ENCODE measurements around the gene SLC23A3.

SLC23A3 gene

GRCh38 chr2:219175928-219176817 lies 6.3 kb upstream of the SLC23A3 start:
- DNase-seq (ENCODE audit: low read depth) = peak; percentile 8

DNA sequence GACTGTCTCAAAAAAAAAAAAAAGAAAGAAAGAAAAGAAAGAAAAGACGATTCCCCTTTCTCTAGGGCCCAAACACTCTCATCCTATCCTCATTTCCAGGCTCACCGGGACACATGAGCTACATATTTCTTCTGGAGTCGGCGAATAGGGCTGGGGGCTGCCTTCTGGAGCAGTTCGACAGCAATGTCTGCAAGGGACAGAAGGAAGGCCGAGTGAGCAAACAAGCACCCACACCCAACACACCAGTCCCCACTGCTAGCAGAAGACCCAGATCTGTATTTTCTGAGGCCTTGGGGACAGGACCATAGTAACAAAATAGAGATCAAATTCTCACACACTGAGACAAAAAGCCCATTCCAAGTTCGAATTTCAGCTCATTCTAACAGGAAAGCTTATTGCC lies 5.7 kb upstream of the SLC23A3 start:
- no peak for DNase-seq (ENCODE audit: low read depth)

GRCh38 chr2:219174801-219175200 lies 5.0 kb upstream of the SLC23A3 start:
- DNase-seq (ENCODE audit: low read depth) = no peak

DNA sequence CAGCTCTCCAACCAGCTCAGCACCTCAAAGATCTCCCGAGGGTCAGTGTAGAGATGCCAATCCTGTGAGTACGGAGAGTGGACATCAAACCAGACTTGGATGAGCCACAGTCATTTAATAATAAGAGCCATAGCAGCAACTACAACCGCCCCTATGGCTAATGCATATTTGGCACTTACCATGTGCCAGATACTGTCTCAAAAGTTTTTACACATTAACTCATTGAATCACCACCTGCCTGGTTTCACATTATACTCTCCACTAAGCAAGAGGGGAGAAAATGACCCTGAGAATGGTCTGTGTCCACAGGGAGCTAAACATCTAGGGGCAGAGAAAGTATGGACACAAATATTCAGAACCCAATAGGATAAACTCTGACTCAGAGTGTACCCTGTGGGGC lies 4.3 kb upstream of the SLC23A3 start:
- no peak for DNase-seq (ENCODE audit: low read depth)

DNA sequence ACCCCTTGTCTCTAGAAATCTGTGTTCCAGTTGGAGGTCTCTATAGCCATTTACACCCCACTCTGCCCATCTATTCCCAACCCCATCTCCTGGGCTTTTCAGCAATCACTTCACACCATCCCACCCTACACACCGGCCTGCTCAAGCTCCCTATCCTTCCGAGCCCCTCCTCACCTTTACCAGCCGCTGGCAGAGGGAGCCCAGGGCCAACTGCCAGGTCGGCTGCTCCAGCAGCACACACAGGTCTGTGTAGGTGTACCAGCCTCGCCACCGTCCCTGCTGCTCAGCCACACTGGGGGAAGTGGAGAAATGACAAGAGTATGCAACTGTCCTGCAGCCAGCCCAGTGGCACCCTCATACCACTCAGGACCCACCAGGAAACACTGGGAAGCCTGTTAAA lies 3.3 kb upstream of the SLC23A3 start:
- no peak for DNase-seq (ENCODE audit: low read depth)

DNA sequence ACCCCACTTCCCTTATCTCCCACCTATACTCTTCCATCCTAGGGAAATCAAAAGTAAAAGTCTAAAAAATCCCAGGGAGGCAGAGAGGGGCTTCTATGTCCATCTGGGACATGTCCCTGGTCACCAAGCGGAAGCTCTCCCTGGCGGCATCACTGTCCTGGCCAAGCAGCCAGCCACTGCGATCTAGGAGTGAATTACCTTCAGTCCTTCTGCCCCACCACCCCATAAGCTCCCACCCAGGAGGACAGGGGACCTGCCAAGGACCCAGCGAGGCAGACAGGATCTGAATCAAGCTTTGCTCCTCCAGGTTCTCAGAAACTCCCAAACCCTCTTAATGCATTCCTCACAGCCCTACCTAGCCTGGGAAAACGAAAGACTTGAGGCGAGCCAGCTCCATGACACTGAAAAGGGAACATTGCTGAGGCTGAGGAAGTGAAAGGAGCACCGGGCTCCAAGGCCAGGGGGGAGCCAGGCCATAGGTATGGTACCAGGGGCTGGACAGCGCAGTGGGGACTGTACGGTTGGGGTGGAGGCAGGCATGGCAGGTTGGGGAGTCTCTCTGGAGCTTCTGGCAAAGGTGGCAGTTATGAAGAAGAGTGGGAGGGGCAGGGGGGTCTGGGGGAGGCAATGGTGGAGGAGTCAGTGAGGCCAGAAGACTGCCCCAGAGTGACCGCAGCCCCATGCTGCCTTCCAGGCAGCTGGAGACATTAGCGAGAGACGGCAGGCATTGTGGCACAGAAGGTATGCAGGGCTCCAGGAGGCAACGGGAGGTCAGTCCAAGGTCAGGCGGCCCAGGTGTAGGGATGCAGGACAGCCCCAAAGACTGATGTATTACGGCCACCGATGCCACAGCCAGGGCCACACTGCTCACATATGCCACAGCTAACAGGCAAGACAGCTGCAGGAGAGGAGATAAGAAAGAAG lies 2.7 kb upstream of the SLC23A3 start:
- DNase-seq (ENCODE audit: low read depth) = no peak

DNA sequence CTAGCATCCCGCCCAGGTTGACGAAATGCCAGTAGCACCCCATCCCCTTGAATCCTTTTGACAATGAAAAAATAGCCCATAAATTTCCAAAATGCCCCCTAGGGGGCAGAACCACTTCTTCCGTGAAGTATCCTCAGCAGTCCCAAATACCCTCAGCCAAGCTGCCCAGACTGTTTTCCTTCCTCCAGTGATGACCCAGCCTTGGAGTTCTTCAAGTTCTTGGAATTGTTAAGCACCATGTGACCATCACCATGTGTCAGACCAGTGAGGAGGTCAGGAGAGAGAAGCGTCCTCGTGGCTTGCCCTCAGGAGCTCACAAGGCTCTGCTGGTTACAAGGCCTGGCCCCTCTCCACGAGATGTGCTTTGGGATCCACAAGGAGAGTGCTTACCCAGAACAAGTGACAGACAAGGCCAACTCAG lies 1.4 kb upstream of the SLC23A3 start:
- DNase-seq (ENCODE audit: low read depth) = peak; percentile 26

GRCh38 chr2:219168932-219169331 lies 897 bp downstream of the SLC23A3 start:
- DNase-seq (ENCODE audit: low read depth) = no peak

GRCh38 chr2:219168526-219168925 lies 1.3 kb downstream of the SLC23A3 start:
- DNase-seq (ENCODE audit: low read depth) = no peak

GRCh38 chr2:219167997-219168396 lies 1.8 kb downstream of the SLC23A3 start:
- DNase-seq (ENCODE audit: low read depth) = no peak

GRCh38 chr2:219165058-219165911 lies 4.5 kb downstream of the SLC23A3 start:
- no peak for DNase-seq (ENCODE audit: low read depth)

GRCh38 chr2:219163156-219163555 lies 6.7 kb downstream of the SLC23A3 start:
- no peak for DNase-seq (ENCODE audit: low read depth)

DNA sequence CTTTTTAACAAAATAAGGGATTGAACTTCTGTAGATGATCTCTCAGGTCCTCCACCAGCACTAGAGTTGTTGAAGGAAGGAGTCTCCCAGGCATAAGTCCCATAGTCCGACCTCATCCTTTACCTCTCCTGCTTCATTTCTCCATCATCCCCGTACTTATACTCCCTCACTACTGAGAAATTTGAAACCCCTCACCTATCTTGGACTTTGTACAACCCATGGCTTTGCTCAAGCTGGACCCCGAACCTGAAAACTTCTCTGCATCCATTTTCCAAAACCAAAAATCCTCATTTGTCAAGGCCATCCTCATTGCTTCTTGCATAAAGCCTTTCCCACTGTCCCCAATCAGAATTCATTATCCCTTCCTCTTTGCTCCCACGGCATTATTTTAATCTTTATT lies 8.7 kb downstream of the SLC23A3 start:
- no peak for DNase-seq (ENCODE audit: low read depth)

DNA sequence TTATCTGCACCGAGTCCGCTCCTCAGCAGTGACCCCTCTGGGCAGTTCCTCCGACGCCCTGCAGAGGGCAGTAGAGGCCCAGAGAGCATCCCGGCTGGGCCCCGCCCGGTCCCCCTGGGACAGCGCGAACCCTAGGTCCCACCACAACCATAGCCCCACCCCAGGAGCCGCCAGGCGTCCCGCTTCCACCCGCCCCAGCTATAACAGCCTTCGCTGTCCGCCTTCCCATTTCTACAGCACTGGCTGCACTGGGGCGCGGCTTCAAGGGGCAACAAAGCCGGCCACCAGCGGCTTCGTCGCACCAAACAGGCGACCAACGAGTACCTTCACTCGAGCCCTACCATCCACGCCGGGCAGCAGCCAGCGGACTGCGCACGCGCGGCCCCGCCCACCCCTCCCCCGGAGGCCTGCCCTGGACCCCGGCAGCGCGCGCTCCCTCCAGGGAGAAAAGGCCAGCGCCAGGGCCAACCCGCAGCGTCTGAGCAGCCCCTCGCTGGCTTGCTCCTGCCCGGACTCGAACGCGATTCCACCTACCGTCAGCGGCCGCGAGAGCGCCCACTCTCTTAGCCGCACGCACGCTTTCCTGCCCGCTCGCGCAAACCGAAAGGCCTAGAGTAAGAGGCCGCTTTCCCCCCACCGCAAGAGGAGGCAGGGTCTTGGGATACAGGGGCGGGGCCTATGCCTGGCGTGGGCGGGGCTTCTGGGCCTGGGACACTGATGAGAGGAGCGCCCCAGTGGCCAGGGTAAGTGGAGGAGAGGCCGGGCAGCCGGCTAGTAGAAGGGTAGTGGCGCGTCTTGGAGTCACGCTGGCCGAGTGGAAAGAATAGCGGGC lies 9.4 kb downstream of the SLC23A3 start, which contains the start of gene NHEJ1:
TSS of gene NHEJ1 (minus strand) at position 630 of the 832 bp plus-strand sequence. CDS start 2,453 bp downstream, outside the sequence.
- peak; percentile 86 for DNase-seq (ENCODE audit: low read depth)

DNA sequence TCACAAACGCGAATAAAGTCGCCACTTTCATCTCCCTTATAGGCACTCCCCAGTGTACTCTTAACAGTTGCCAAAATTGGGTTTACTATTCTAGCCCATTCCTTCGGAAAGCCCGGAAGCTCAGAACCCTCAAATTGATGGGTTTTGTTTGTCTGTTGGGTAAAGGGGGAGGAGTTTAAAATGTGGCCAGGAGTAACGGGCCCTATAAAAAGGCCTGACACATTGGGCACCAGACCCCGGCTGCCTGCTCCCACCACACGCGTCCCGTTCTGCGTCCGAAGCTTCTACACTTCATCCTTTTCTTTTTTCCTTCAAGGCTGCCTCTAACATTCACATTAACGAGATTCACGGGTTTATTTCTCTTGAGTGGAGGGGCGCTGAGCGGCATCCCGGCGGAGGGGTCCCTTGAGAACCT lies 10.1 kb downstream of the SLC23A3 start:
- no peak for DNase-seq (ENCODE audit: low read depth)

DNA sequence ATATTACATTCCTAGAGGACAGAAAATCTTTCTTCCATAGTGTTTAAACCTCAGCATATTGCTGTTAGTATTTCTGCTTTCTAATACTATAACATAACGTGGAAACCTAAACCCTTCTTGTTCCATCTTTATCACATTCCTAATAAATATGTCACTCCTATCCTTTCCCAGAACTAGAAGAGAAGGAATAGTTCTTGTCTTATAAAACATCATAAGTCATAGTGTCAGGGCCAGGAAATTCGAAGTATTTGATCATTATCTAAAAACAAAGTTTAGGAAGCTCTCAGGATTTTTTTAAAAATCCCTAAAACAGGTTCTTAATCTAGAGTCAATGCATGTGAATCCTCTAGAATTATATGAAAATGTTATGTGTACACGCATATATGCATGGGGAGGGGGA lies 11.2 kb downstream of the SLC23A3 start:
- DNase-seq (ENCODE audit: low read depth) = no peak

- DNase-seq (ENCODE audit: low read depth) = no peak
These were observed 11.8 kb downstream of the SLC23A3 start for GRCh38 chr2:219158025-219158424.

GRCh38 chr2:219157396-219157795 lies 12.4 kb downstream of the SLC23A3 start:
- DNase-seq (ENCODE audit: low read depth) = no peak

DNA sequence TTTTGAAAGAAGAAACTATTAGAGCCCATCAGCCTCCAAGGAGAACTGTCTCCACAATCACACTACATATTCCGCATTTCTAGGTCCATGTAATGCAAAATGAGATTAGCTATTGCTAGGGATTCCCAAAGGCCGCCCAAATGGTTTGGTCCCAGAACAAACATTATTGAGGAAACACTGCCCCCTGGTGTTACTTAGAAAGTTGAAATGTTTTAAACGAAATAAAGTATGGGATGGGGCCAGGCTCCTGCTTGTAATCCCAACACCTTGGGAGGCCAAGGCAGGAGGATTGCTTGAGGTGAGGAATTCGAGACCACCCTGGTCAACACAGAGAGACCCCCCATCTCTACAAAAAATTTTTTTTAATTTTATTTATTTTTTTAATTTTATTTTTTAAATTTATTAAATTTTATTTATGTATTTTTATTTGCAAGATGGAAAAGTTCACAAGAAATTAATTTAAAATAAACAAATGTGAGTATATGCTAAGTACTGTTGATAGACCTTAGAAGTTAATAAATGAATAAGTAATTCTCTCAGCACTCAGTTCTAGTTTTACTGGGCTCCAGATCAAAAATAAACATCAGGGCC lies 14.7 kb downstream of the SLC23A3 start:
- DNase-seq (ENCODE audit: low read depth) = peak; percentile 12

- DNase-seq (ENCODE audit: low read depth) = no peak
These were observed 20.2 kb downstream of the SLC23A3 start for GRCh38 chr2:219149667-219150066.
